Heart left ventricle (tissue), 13 donors: Measurements from ENCODE around the gene RCBTB2.

ENCODE experiments used
- POLR2A ChIP-seq, 2 donors: fragments of 450-650 bp; IDR thresholded peaks; one replicate each; pipeline ENCODE4 v1.6.1; 2017; ENCODE audit warnings: antibody characterized with exemption in 2 of 2, mild to moderate bottlenecking in 2 of 2, moderate library complexity in 2 of 2
- TF ChIP-seq, protein P1 (sequence below), 12 donors: fragments of 200-600 bp; sonication (generic) in 4 of 12; IDR thresholded peaks; one replicate each; pipeline versions ENCODE4 v1.5.0 to v1.8.0; 2018 to 2022; ENCODE audit warnings: antibody characterized with exemption in 12 of 12, mild to moderate bottlenecking in 5 of 12
- donor health status: ischemic (EF 13 %, LVEDD 7.1; RV severe dilation, severe dysfunction).
- donor health status: DM: no; HTN: yes; CAD: no.
- donor health status: DM: no; HTN: no; CAD: no.
- donor health status: ischemic (EF 25% LVEDD 6.9; RV normal size, moderate dysfunction).
- donor health status: ischemic (EF 25% LVEDD 5.7; RV mildly dilated, moderate dysfunction).
- donor health status: ischemic (EF 35%, LVEDD 5.7; RV mildly dilated, moderate dysfunction).
- donor health status: nonischemic (EF 11% LVEDD 7.7; RV severe dilation, severe dysfunction).
- donor health status: DM: yes; HTN: yes; CAD: no.
- donor health status: PGD.
- donor health status: ischemic (EF 29% LVEDD 5.4; RV normal size, mild dysfunction).
- donor health status: nonischemic (EF 23%, LVEDD 6.1; RV moderate dilation, normal function).

GRCh38 chr13:48486836-48487235, 46.0 kb downstream of the RCBTB2 start:
- no peak for TF ChIP-seq POLR2A (IDR thresholded peaks at IDR 0.05)
- TF ChIP-seq, protein P1, sequence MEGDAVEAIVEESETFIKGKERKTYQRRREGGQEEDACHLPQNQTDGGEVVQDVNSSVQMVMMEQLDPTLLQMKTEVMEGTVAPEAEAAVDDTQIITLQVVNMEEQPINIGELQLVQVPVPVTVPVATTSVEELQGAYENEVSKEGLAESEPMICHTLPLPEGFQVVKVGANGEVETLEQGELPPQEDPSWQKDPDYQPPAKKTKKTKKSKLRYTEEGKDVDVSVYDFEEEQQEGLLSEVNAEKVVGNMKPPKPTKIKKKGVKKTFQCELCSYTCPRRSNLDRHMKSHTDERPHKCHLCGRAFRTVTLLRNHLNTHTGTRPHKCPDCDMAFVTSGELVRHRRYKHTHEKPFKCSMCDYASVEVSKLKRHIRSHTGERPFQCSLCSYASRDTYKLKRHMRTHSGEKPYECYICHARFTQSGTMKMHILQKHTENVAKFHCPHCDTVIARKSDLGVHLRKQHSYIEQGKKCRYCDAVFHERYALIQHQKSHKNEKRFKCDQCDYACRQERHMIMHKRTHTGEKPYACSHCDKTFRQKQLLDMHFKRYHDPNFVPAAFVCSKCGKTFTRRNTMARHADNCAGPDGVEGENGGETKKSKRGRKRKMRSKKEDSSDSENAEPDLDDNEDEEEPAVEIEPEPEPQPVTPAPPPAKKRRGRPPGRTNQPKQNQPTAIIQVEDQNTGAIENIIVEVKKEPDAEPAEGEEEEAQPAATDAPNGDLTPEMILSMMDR (IDR thresholded peaks at IDR 0.05): no peak
